ENCODE results near the gene MT1E.
A peak's percentile ranks its signal among the peaks of the same experiment; 100 is the strongest.

- no peak for TF ChIP-seq CTCF (IDR thresholded peaks at IDR 0.05)
- peak in 2 of 3 donors; percentile 72 to 85 for TF ChIP-seq POLR2AphosphoS5 (IDR thresholded peaks at IDR 0.05)
- no peak for TF ChIP-seq POLR2A (IDR thresholded peaks at IDR 0.05)
Measured at GRCh38 chr16:56632156-56632847, 6.7 kb downstream of the MT1E start, which contains the start of gene MT1M.
